ENCODE measurements around the gene ZNF557.
"Not testable (repeated sequence)": the region's sequence is repeated elsewhere in the genome, so short reads cannot be mapped to it uniquely, and the experiment has no call there.

ZNF557 gene

GRCh38 chr19:7059977-7060376, 9.5 kb upstream of the ZNF557 start:
- H3K4me1 ChIP-seq (ENCODE audit: insufficient read depth, low read length); H2AFZ ChIP-seq (ENCODE audit: low read depth, low read length); H3K4me3 ChIP-seq (ENCODE audit: low read length); H3K36me3 ChIP-seq (ENCODE audit: insufficient read depth, low read length); H3K9me3 ChIP-seq (ENCODE audit: low read length); H3K27me3 ChIP-seq (ENCODE audit: insufficient read depth, low read length): not testable (repeated sequence)

GRCh38 chr19:7063339-7063738, 6.2 kb upstream of the ZNF557 start:
- Histone ChIP-seq H2AFZ (ENCODE audit: low read depth, low read length) (no peak overlapping the region), H3K36me3 (ENCODE audit: insufficient read depth, low read length) (no peaks in the 10 kb centered on the region), H3K4me3 (ENCODE audit: low read length) (no peak overlapping the region), H3K9me3 (ENCODE audit: low read length) (peaks cover 4% of the 10 kb centered on the region), H3K27me3 (ENCODE audit: insufficient read depth, low read length) (no peaks in the 10 kb centered on the region), H3K4me1 (ENCODE audit: insufficient read depth, low read length) (no peaks in the 10 kb centered on the region)

- no peak overlapping the region for H3K4me3 ChIP-seq (ENCODE audit: low read length)
- no peaks in the 10 kb centered on the region for H3K27me3 ChIP-seq (ENCODE audit: insufficient read depth, low read length)
- no peaks in the 10 kb centered on the region for H3K4me1 ChIP-seq (ENCODE audit: insufficient read depth, low read length)
- peaks cover 4% of the 10 kb centered on the region for H3K9me3 ChIP-seq (ENCODE audit: low read length)
- H3K36me3 ChIP-seq (ENCODE audit: insufficient read depth, low read length) = no peaks in the 10 kb centered on the region
- no peak overlapping the region for H2AFZ ChIP-seq (ENCODE audit: low read depth, low read length)
Observed at GRCh38 chr19:7063764-7064418, 5.6 kb upstream of the ZNF557 start.

- not testable (repeated sequence) for H3K27me3 ChIP-seq (ENCODE audit: insufficient read depth, low read length); H3K4me1 ChIP-seq (ENCODE audit: insufficient read depth, low read length); H3K4me3 ChIP-seq (ENCODE audit: low read length); H3K9me3 ChIP-seq (ENCODE audit: low read length); H2AFZ ChIP-seq (ENCODE audit: low read depth, low read length)
- H3K36me3 ChIP-seq (ENCODE audit: insufficient read depth, low read length) = peaks cover 12% of the 10 kb centered on the region
Observed at GRCh38 chr19:7067122-7067521, 2.4 kb upstream of the ZNF557 start.

- Histone ChIP-seq H3K4me3 (ENCODE audit: low read length) (no peak overlapping the region), H3K36me3 (ENCODE audit: insufficient read depth, low read length) (peaks cover 18% of the 10 kb centered on the region), H2AFZ (ENCODE audit: low read depth, low read length) (no peak overlapping the region)
Observed at GRCh38 chr19:7067716-7068115, 1.8 kb upstream of the ZNF557 start.

GRCh38 chr19:7068599-7068998, 904 bp upstream of the ZNF557 start:
- Histone ChIP-seq H3K4me3 (ENCODE audit: low read length) (peak overlapping the region; percentile 36), H3K9me3 (ENCODE audit: low read length) (peaks cover 12% of the 10 kb centered on the region)

More at GRCh38 chr19:7067716-7068115, 1.8 kb upstream of the ZNF557 start:
- Histone ChIP-seq H3K27me3 (ENCODE audit: insufficient read depth, low read length) (no peaks in the 10 kb centered on the region), H3K9me3 (ENCODE audit: low read length) (peaks cover 11% of the 10 kb centered on the region), H3K4me1 (ENCODE audit: insufficient read depth, low read length) (peaks cover 8% of the 10 kb centered on the region)

GRCh38 chr19:7069904-7070226, 362 bp downstream of the ZNF557 start:
- Histone ChIP-seq H3K4me1 (ENCODE audit: insufficient read depth, low read length) (peaks cover 8% of the 10 kb centered on the region), H3K4me3 (ENCODE audit: low read length) (peak overlapping the region; percentile 84), H2AFZ (ENCODE audit: low read depth, low read length) (peak overlapping the region; percentile 96), H3K36me3 (ENCODE audit: insufficient read depth, low read length) (peaks cover 35% of the 10 kb centered on the region), H3K27me3 (ENCODE audit: insufficient read depth, low read length) (no peaks in the 10 kb centered on the region), H3K9me3 (ENCODE audit: low read length) (peaks cover 14% of the 10 kb centered on the region)

More at GRCh38 chr19:7068599-7068998, 904 bp upstream of the ZNF557 start:
- no peaks in the 10 kb centered on the region for H3K27me3 ChIP-seq (ENCODE audit: insufficient read depth, low read length)
- peak overlapping the region; percentile 3 for H2AFZ ChIP-seq (ENCODE audit: low read depth, low read length)
- H3K4me1 ChIP-seq (ENCODE audit: insufficient read depth, low read length) = peaks cover 8% of the 10 kb centered on the region
- peaks cover 25% of the 10 kb centered on the region for H3K36me3 ChIP-seq (ENCODE audit: insufficient read depth, low read length)

- Histone ChIP-seq H3K27me3 (ENCODE audit: insufficient read depth, low read length) (no peaks in the 10 kb centered on the region), H3K4me3 (ENCODE audit: low read length) (no peak overlapping the region), H2AFZ (ENCODE audit: low read depth, low read length) (no peak overlapping the region), H3K9me3 (ENCODE audit: low read length) (peaks cover 33% of the 10 kb centered on the region), H3K4me1 (ENCODE audit: insufficient read depth, low read length) (peaks cover 8% of the 10 kb centered on the region), H3K36me3 (ENCODE audit: insufficient read depth, low read length) (peaks cover 62% of the 10 kb centered on the region)
Observed at GRCh38 chr19:7072541-7072940, 3.0 kb downstream of the ZNF557 start.

GRCh38 chr19:7074705-7075282, 5.3 kb downstream of the ZNF557 start:
- Histone ChIP-seq H3K4me3 (ENCODE audit: low read length) (no peak overlapping the region), H2AFZ (ENCODE audit: low read depth, low read length) (no peak overlapping the region), H3K27me3 (ENCODE audit: insufficient read depth, low read length) (no peaks in the 10 kb centered on the region), H3K9me3 (ENCODE audit: low read length) (peaks cover 49% of the 10 kb centered on the region), H3K36me3 (ENCODE audit: insufficient read depth, low read length) (peaks cover 79% of the 10 kb centered on the region), H3K4me1 (ENCODE audit: insufficient read depth, low read length) (peaks cover 7% of the 10 kb centered on the region)

GRCh38 chr19:7076151-7076550, 6.6 kb downstream of the ZNF557 start:
- Histone ChIP-seq H3K27me3 (ENCODE audit: insufficient read depth, low read length) (no peaks in the 10 kb centered on the region), H3K36me3 (ENCODE audit: insufficient read depth, low read length) (peaks cover 84% of the 10 kb centered on the region), H3K9me3 (ENCODE audit: low read length) (peaks cover 62% of the 10 kb centered on the region), H3K4me1 (ENCODE audit: insufficient read depth, low read length) (no peaks in the 10 kb centered on the region), H2AFZ (ENCODE audit: low read depth, low read length) (no peak overlapping the region), H3K4me3 (ENCODE audit: low read length) (no peak overlapping the region)

GRCh38 chr19:7078008-7078407, 8.5 kb downstream of the ZNF557 start:
- no peak overlapping the region for H2AFZ ChIP-seq (ENCODE audit: low read depth, low read length)
- H3K36me3 ChIP-seq (ENCODE audit: insufficient read depth, low read length) = peaks cover 89% of the 10 kb centered on the region
- H3K9me3 ChIP-seq (ENCODE audit: low read length) = peaks cover 70% of the 10 kb centered on the region
- H3K27me3 ChIP-seq (ENCODE audit: insufficient read depth, low read length) = no peaks in the 10 kb centered on the region
- no peaks in the 10 kb centered on the region for H3K4me1 ChIP-seq (ENCODE audit: insufficient read depth, low read length)
- no peak overlapping the region for H3K4me3 ChIP-seq (ENCODE audit: low read length)

GRCh38 chr19:7083076-7083956, 13.8 kb downstream of the ZNF557 start:
- Histone ChIP-seq H3K4me3 (ENCODE audit: low read length) (no peak overlapping the region), H3K27me3 (ENCODE audit: insufficient read depth, low read length) (no peaks in the 10 kb centered on the region), H2AFZ (ENCODE audit: low read depth, low read length) (no peak overlapping the region), H3K36me3 (ENCODE audit: insufficient read depth, low read length) (peaks cover 77% of the 10 kb centered on the region), H3K9me3 (ENCODE audit: low read length) (peaks cover 72% of the 10 kb centered on the region), H3K4me1 (ENCODE audit: insufficient read depth, low read length) (no peaks in the 10 kb centered on the region)

GRCh38 chr19:7088999-7089398, 19.5 kb downstream of the ZNF557 start:
- H2AFZ ChIP-seq (ENCODE audit: low read depth, low read length) = no peak overlapping the region
- H3K4me3 ChIP-seq (ENCODE audit: low read length) = no peak overlapping the region
- H3K27me3 ChIP-seq (ENCODE audit: insufficient read depth, low read length) = no peaks in the 10 kb centered on the region
- no peaks in the 10 kb centered on the region for H3K4me1 ChIP-seq (ENCODE audit: insufficient read depth, low read length)
- H3K9me3 ChIP-seq (ENCODE audit: low read length) = peaks cover 47% of the 10 kb centered on the region
- H3K36me3 ChIP-seq (ENCODE audit: insufficient read depth, low read length) = peaks cover 37% of the 10 kb centered on the region

All from neuron (in vitro differentiated cells).